HepG2 (cell line): ENCODE measurements around the gene LCAT. TPM values are rescaled to one million over a fixed set of nuclear protein-coding genes. Genes with fewer than 3 reads are reported as not detected.

Source experiments
- BRCA1 ChIP-seq: sonication (generic); formaldehyde crosslinking; IDR thresholded peaks from 2 replicates; pipeline ENCODE4 v1.4.0; 2020; ENCODE audit warnings: missing genetic modification reagents
- BRD4 ChIP-seq: sonication (generic); formaldehyde crosslinking; IDR thresholded peaks from 2 replicates; pipeline ENCODE4 v1.4.0; 2020; ENCODE audit warnings: missing genetic modification reagents
- CREB1 ChIP-seq, 2 experiments: fragments of 450-650 bp in 1 of 2; IDR thresholded peaks; 2 replicates each; pipeline ENCODE4 v1.6.1; 2016 to 2017; ENCODE audit warnings: control low read depth in 1 of 2, mild to moderate bottlenecking in 1 of 2, missing compliant biosample characterization in 1 of 2, missing genetic modification characterization in 1 of 2
- FOXO1 ChIP-seq: sonication (generic); formaldehyde crosslinking; IDR thresholded peaks from 2 replicates; pipeline ENCODE4 v1.4.0; 2020; ENCODE audit warnings: missing genetic modification reagents
- GLMP ChIP-seq: sonication (generic); formaldehyde crosslinking; IDR thresholded peaks from 2 replicates; pipeline ENCODE4 v1.9.0; 2021; ENCODE audit warnings: missing genetic modification reagents, mild to moderate bottlenecking, borderline replicate concordance
- HCFC1 ChIP-seq: fragments of 150-350 bp; IDR thresholded peaks from 2 replicates; pipeline ENCODE4 v1.6.1; 2014; ENCODE audit warnings: low read depth, low read length
- HNRNPL ChIP-seq: fragments of 200-400 bp; formaldehyde crosslinking; IDR thresholded peaks from 2 replicates; pipeline ENCODE4 v1.6.1; 2017; ENCODE audit warnings: mild to moderate bottlenecking, low read depth, low read length
- HNRNPLL ChIP-seq: fragments of 200-400 bp; formaldehyde crosslinking; IDR thresholded peaks from 2 replicates; pipeline ENCODE4 v1.6.1; 2017; ENCODE audit warnings: mild to moderate bottlenecking, low read depth, low read length; ENCODE audit not compliant: poor library complexity, severe bottlenecking
- HOXA5 ChIP-seq: sonication (generic); formaldehyde crosslinking; IDR thresholded peaks from 2 replicates; pipeline ENCODE4 v1.4.0; 2020; ENCODE audit warnings: missing genetic modification reagents
- MAFK ChIP-seq, 2 experiments: IDR thresholded peaks in 1 of 2; conservative IDR thresholded peaks in 1 of 2; 2 replicates each; pipeline ENCODE4 v1.6.1; 2011; ENCODE audit warnings: improper control_type of control experiment in 2 of 2, low read length in 2 of 2
- PAX8 ChIP-seq: sonication (generic); formaldehyde crosslinking; IDR thresholded peaks from 2 replicates; pipeline ENCODE4 v1.8.0; 2022; ENCODE audit warnings: mild to moderate bottlenecking, missing genetic modification reagents, borderline replicate concordance
- PPARG ChIP-seq: conservative IDR thresholded peaks from 2 replicates; pipeline ENCODE4 v1.6.1; 2016; ENCODE audit warnings: missing biosample characterization, missing genetic modification reagents
- RAD21 ChIP-seq: fragments of 450-650 bp; formaldehyde crosslinking; IDR thresholded peaks from 2 replicates; pipeline ENCODE4 v1.5.0; 2020; ENCODE audit warnings: mild to moderate bottlenecking
- RXRB ChIP-seq: IDR thresholded peaks from 2 replicates; pipeline ENCODE4 v1.6.1; 2016; ENCODE audit warnings: borderline replicate concordance, missing genetic modification reagents, missing compliant biosample characterization
- SMAD3 ChIP-seq: sonication (generic); formaldehyde crosslinking; IDR thresholded peaks from 2 replicates; pipeline ENCODE4 v1.4.0; 2020; ENCODE audit warnings: missing genetic modification reagents
- SOX13 ChIP-seq, 3 experiments: fragments of 450-650 bp in 1 of 3; sonication (generic) in 1 of 3; formaldehyde crosslinking in 1 of 3; IDR thresholded peaks in 2 of 3; conservative IDR thresholded peaks in 1 of 3; 2 replicates each; pipeline versions ENCODE4 v1.5.0 to v1.6.1; 2016 to 2020; ENCODE audit warnings: antibody characterized with exemption in 1 of 3, mild to moderate bottlenecking in 1 of 3, missing compliant biosample characterization in 1 of 3, missing genetic modification reagents in 1 of 3, moderate library complexity in 1 of 3
- SP140L ChIP-seq: sonication (generic); formaldehyde crosslinking; IDR thresholded peaks from 2 replicates; pipeline ENCODE4 v1.4.0; 2020; ENCODE audit warnings: missing genetic modification reagents, borderline replicate concordance
- TERF1 ChIP-seq: sonication (generic); formaldehyde crosslinking; IDR thresholded peaks from 2 replicates; pipeline ENCODE4 v1.8.0; 2022; ENCODE audit warnings: mild to moderate bottlenecking, missing genetic modification reagents, moderate library complexity
- THYN1 ChIP-seq: sonication (generic); formaldehyde crosslinking; IDR thresholded peaks from 2 replicates; pipeline ENCODE4 v1.8.1; 2023; ENCODE audit warnings: low read depth, mild to moderate bottlenecking, moderate library complexity, missing genetic modification reagents, borderline replicate concordance
- ZFAT ChIP-seq: sonication (generic); formaldehyde crosslinking; conservative IDR thresholded peaks from 2 replicates; pipeline ENCODE4 v1.8.1; 2023; ENCODE audit warnings: missing genetic modification reagents, inconsistent platforms
- ZNF20 ChIP-seq: sonication (generic); formaldehyde crosslinking; IDR thresholded peaks from 2 replicates; pipeline ENCODE4 v1.4.0; 2020; ENCODE audit warnings: mild to moderate bottlenecking, moderate library complexity, missing genetic modification reagents
- ZNF30 ChIP-seq: sonication (generic); formaldehyde crosslinking; IDR thresholded peaks from 2 replicates; pipeline ENCODE4 v1.5.0; 2020; ENCODE audit warnings: mild to moderate bottlenecking, missing genetic modification reagents
- ZNF367 ChIP-seq: sonication (generic); formaldehyde crosslinking; IDR thresholded peaks from 2 replicates; pipeline ENCODE4 v1.4.0; 2020; ENCODE audit warnings: missing genetic modification reagents, borderline replicate concordance
- ZNF547 ChIP-seq: sonication (generic); formaldehyde crosslinking; IDR thresholded peaks from 2 replicates; pipeline ENCODE4 v1.5.1; 2020; ENCODE audit warnings: mild to moderate bottlenecking, missing genetic modification reagents
- ZNF790 ChIP-seq: sonication (generic); formaldehyde crosslinking; IDR thresholded peaks from 2 replicates; pipeline ENCODE4 v1.8.0; 2022; ENCODE audit warnings: missing genetic modification reagents, mild to moderate bottlenecking, borderline replicate concordance
- ZNF792 ChIP-seq: IDR thresholded peaks from 2 replicates; pipeline ENCODE4 v1.6.1; 2016
- polyA plus RNA-seq, 8 experiments: library from polyadenylated mRNA; depleted of rRNA in 3 of 8; stranded (reverse) in 7 of 8; unstranded in 1 of 8; fragments of >200 nt; fragmentation: Illumina TruSeq in 4 of 8; extraction: Trizol in 4 of 8; gene quantifications; 2 replicates each; pipeline versions ENCODE4 v1.2.1 to v1.2.3, GENCODE V29; 2011 to 2016; ENCODE audit warnings: low read depth in 4 of 8, missing spikeins in 1 of 8, mixed read lengths in 1 of 8; ENCODE audit not compliant: insufficient read depth in 1 of 8
- total RNA-seq, 5 experiments: library from RNA; depleted of rRNA; stranded (reverse); fragments of >200 nt; fragmentation: Illumina TruSeq; extraction: Trizol; gene quantifications; 2 replicates each; pipeline ENCODE4 v1.2.3, GENCODE V29; 2016; ENCODE audit warnings: low read depth in 1 of 5

LCAT gene
- total and polyA plus RNA-seq, 2 of the 13 experiments (the other 11 are each of a cell fraction or from before 2014, with no cell fraction given) = 36.1 to 38.9 TPM

GRCh38 chr16:67892899-67893742, 50.8 kb downstream of the LCAT start, which contains the start of gene PSKH1 (continued):
- TF ChIP-seq ZNF792 (0 out of 2 replicates have a peak, but pooled peaks have one; percentile 18), ZNF547 (CRISPR knock-in tag) (no peak), GLMP (CRISPR knock-in tag) (no peak), BRCA1 (CRISPR knock-in tag) (0 out of 2 replicates have a peak, but pooled peaks have one; percentile 89), SP140L (CRISPR knock-in tag) (no peak), ZFAT (CRISPR knock-in tag) (peak; percentile 88; the same call in 1 of the 2 replicates), ZNF367 (peak; percentile 45; the same call in 1 of the 2 replicates), ZNF30 (CRISPR knock-in tag) (peak; percentile 47; the same call in 1 of the 2 replicates), THYN1 (CRISPR knock-in tag) (no peak), ZNF20 (CRISPR knock-in tag) (no peak; the same call in 1 of the 2 replicates), PAX8 (CRISPR knock-in tag) (peak; percentile 45; the same call in 1 of the 2 replicates), HNRNPLL (peak; percentile 91), MAFK (conservative IDR thresholded peaks at IDR 0.05 in 1 of 2, IDR thresholded peaks at IDR 0.05 in 1 of 2; ENCODE audit: low read length in 2 of 2) (no peak), FOXO1 (no peak; the same call in 1 of the 2 replicates), RAD21 (peak; percentile 67), BRD4 (CRISPR knock-in tag) (peak; percentile 83), SOX13 (IDR thresholded peaks at IDR 0.05) (no peak), SOX13 (CRISPR knock-in tag; conservative IDR thresholded peaks at IDR 0.05 in 1 of 2, IDR thresholded peaks at IDR 0.05 in 1 of 2) (0 out of 4 replicates have a peak, but pooled peaks of 1 of the 2 experiments have one; percentile 74), PPARG (no peak), TERF1 (CRISPR knock-in tag) (0 out of 2 replicates have a peak, but pooled peaks have one; percentile 61), HOXA5 (CRISPR knock-in tag) (0 out of 2 replicates have a peak, but pooled peaks have one; percentile 51), CREB1 (IDR thresholded peaks at IDR 0.05) (peak; percentile 96), CREB1 (CRISPR knock-in tag; IDR thresholded peaks at IDR 0.05) (peak; percentile 96), ZNF790 (peak; percentile 56; the same call in 1 of the 2 replicates), HNRNPL (no peak), HCFC1 (peak; percentile 40; the same call in 1 of the 2 replicates), SMAD3 (CRISPR knock-in tag) (0 out of 2 replicates have a peak, but pooled peaks have one; percentile 39), RXRB (CRISPR knock-in tag) (peak; percentile 30; the same call in 1 of the 2 replicates)
